T-helper 9 cell (primary cell): ENCODE data around the gene AP2M1.

Source experiments
- DNase-seq: peaks from one replicate; pipeline ENCODE4 v3.0.0-alpha.2; 2020

Gene AP2M1

DNA sequence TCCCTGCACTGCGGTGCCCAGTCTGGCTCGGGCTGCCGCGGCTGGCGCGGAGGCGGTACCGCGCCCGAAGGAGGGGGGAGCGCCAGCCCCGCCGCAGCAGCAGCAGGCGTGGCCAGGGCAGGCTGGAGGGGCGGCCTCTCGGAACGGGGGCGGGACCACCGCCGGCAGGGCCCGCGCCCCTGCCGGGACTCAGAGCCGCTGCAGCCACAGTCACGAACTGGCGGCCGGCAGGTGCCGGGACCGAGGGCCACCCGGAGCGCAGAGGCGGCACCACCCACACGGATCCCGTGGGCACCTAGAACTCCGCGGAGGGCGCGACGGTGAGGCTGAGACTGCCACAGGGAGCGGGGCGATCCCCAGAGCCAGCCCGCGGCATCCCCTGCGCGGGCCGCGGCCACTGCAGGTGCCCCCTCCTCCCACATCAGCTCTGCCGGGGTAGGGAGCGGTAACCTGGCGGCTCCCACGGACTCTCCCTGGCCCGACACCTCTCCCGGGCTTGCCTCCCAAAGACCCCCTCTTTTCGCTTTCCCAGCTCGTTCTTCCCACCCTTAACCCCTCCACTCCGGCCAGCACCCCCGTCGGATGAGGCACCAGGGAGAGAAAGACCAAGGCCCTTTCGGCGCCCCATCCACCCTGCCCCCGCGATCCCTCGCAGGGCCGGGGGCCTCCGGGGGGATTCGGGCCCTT lies 54.9 kb downstream of the AP2M1 start, which contains the start of gene VWA5B2:
VWA5B2 (plus strand) TSS at position 192 of the 687 bp plus-strand sequence. CDS start 944 bp downstream, outside the sequence.
- peak; percentile 63 for DNase-seq

DNA sequence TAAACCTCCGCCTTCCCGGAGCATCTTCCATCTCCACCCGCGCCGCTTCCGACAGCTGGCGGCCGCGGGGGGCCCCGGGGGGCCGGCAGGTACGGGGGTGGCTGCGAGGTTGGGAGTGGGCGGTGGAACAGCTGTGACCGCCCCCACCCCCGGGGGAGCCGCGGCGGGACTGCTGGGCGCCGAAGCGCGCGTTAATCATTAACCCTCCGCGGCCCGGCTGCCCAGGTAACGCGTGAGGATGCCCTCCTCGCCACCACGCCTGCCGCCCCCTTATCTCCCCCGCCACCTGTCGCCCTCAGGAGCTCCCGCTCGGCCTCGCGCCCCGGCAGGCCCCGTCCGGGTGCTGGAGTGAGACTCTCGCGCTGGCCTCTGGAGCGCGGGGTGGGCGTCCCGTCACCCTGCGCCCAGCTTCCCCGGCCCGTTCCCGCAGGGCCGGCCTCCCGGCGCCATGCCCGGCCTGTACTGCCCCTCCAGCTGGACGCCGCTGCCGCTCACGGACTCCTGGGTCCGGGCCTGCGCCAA lies 55.5 kb downstream of the AP2M1 start:
- DNase-seq, result no peak

DNA sequence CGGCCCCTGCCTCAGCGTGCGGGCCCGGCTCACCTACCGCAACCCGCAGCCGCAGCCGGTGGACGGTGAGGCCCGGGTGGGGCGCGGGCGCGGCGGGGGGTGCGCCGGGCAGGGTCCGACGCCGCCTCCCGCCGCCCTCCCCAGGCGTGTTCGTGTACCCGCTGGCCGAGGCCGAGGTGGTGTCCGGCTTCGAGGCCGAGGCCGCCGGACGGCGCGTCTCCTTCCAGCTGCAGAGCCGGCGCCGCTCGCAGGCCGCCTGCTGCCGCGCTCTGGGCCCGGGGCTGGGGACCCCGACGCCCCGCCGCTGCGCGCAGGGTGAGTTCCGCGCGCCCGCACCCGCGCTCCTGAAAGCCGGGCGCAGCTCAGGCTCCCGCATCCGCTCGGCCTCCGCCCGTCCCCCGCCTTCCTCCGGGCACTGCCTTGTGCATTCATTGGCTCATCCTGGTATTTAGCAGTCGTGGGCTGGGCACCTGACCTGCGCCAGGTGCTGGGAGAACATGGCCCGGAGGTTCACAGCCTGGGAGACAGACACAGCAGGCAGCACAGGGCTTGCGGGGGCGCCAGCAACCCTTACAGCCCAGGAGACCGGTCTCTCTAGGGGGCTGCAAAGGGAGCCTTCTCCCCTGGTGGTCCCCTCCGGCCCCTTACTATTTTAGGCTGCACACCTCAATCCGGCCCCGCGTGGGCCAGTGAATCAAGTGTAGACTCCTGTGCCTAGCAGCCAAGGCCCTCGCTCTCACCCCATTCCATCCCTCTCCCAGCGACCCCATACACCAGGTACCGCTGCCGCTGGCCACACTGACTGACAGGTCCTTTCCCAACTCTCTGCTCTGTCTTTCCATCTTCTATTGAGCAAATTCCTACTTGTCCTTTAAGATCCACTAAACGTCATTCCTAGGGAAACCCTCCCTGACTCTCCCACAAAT lies 56.2 kb downstream of the AP2M1 start:
- no peak for DNase-seq

DNA sequence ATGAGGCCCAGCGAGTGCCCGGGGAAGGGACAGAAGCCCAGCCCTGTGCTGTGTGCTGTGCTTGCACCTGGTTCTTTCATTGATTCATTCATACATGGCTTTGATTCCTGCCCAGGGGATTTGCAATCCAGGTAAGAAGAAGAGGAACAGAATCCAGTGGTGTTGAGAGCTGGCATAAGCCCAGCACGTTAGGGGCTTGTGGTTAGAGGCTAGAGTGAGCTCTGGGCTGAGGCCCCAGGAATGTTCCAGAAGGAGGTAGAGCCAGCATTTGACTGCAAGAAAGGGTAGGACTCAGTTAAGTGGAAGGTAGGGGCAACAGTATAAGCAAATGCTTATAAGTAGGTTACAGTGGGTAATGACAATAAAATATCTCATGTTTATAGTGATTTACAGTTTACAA lies 57.0 kb downstream of the AP2M1 start:
- no peak for DNase-seq

DNA sequence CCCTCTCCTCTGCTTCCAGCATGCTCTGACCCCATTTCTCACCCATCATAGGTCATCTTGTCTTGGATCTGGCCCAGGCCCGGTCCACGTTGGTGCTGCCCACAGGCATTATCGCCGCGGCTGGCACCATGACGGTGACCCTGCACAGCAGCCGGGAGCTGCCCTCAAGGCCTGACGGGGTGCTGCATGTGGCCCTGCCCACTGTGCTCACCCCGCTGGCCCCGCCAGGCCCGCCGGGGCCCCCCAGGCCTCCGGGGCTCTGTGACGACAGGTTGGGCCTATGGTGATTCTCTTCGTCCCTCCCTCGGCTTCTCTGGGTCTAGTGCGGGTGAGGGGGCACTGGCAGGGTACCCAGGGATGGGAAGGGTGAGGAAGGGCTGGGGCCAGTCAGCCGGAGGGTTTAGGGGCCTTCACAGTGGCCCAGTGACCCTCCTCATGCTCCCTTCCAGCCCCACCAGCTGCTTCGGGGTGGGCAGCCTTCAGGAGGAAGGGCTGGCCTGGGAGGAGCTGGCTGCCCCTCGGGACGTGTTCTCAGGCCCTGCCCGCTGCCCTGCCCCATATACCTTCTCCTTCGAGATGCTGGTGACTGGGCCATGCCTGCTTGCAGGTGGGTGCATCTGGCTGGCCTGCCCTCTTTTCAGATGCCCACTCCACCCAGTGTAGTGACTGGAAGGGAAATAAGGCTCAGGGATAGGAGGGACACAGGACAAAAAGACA lies 58.6 kb downstream of the AP2M1 start:
- no peak for DNase-seq
